Liver (tissue), 3 donors: ENCODE results near the gene MAGI1.

Experiments used
- CTCF ChIP-seq: fragments of 150-350 bp; IDR thresholded peaks from 2 replicates; pipeline ENCODE4 v1.5.1; 2017; ENCODE audit warnings: improper control_type of control experiment, low read depth, low read length; ENCODE audit not compliant: missing input control
- EGR1 ChIP-seq, 2 donors: IDR thresholded peaks; 2 replicates each; pipeline ENCODE4 v1.6.1; 2016 to 2018; ENCODE audit warnings: antibody characterized with exemption in 2 of 2, low read depth in 2 of 2
- HNF4A ChIP-seq, 2 donors: conservative IDR thresholded peaks; 2 replicates each; pipeline ENCODE4 v1.6.1; 2016; ENCODE audit warnings: antibody characterized with exemption in 2 of 2, mild to moderate bottlenecking in 2 of 2
- MAX ChIP-seq: IDR thresholded peaks from 2 replicates; pipeline ENCODE4 v1.6.1; 2016; ENCODE audit warnings: antibody characterized with exemption
- RAD21 ChIP-seq, 2 donors: IDR thresholded peaks; 2 replicates each; pipeline ENCODE4 v1.6.1; 2016; ENCODE audit warnings: antibody characterized with exemption in 2 of 2, mild to moderate bottlenecking in 2 of 2
- REST ChIP-seq: IDR thresholded peaks from 2 replicates; pipeline ENCODE4 v1.6.1; 2016; ENCODE audit warnings: antibody characterized with exemption, mild to moderate bottlenecking
- RXRA ChIP-seq, 2 donors: IDR thresholded peaks; 2 replicates each; pipeline ENCODE4 v1.6.1; 2017 to 2018; ENCODE audit warnings: antibody characterized with exemption in 2 of 2, mild to moderate bottlenecking in 1 of 2
- SP1 ChIP-seq: IDR thresholded peaks from 2 replicates; pipeline ENCODE4 v1.6.1; 2018; ENCODE audit warnings: antibody characterized with exemption, mild to moderate bottlenecking
- TAF1 ChIP-seq: conservative IDR thresholded peaks from 2 replicates; pipeline ENCODE4 v1.6.1; 2016; ENCODE audit warnings: antibody characterized with exemption, mild to moderate bottlenecking
- YY1 ChIP-seq: IDR thresholded peaks from 2 replicates; pipeline ENCODE4 v1.6.1; 2016; ENCODE audit warnings: antibody characterized with exemption, mild to moderate bottlenecking
- ZBTB33 ChIP-seq: IDR thresholded peaks from 2 replicates; pipeline ENCODE4 v1.6.1; 2016; ENCODE audit warnings: antibody characterized with exemption
- donor health status: healthy.
- donor health status: healthy.

GRCh38 chr3:65749066-65749465 lies 289.7 kb downstream of the MAGI1 start:
- TF ChIP-seq CTCF (no peak), YY1 (no peak), REST (no peak), TAF1 (no peak), EGR1 (IDR thresholded peaks at IDR 0.05; ENCODE audit: low read depth in 2 of 2) (no peak), ZBTB33 (no peak), RAD21 (IDR thresholded peaks at IDR 0.05) (no peak), SP1 (no peak), HNF4A (conservative IDR thresholded peaks at IDR 0.05) (no peak), MAX (no peak), RXRA (IDR thresholded peaks at IDR 0.05) (no peak)
